K562 (cell line): ENCODE results near the gene FASTK. TPM values are rescaled to one million over a fixed set of nuclear protein-coding genes. Genes with fewer than 3 reads are reported as not detected.

Experiments used
- CHD2 ChIP-seq: IDR thresholded peaks from 2 replicates; pipeline ENCODE4 v1.6.1; 2011; ENCODE audit warnings: low read depth, low read length
- FOXM1 ChIP-seq, 2 experiments: fragments of 450-650 bp in 1 of 2; sonication (generic) in 1 of 2; formaldehyde crosslinking in 1 of 2; IDR thresholded peaks; 2 replicates each; pipeline versions ENCODE4 v1.6.1 to v1.9.0; 2017 to 2022; ENCODE audit warnings: low read depth in 2 of 2, mild to moderate bottlenecking in 2 of 2, missing genetic modification reagents in 1 of 2, moderate library complexity in 1 of 2
- GABPA ChIP-seq: fragments of 200-800 bp; sonication (Bioruptor generic); conservative IDR thresholded peaks from 2 replicates; pipeline ENCODE4 v1.6.1; 2016; ENCODE audit warnings: low read depth, missing genetic modification characterization, missing compliant biosample characterization
- HMGN3 ChIP-seq: IDR thresholded peaks from 2 replicates; pipeline ENCODE4 v1.6.1; 2011; ENCODE audit warnings: borderline replicate concordance, low read depth, mild to moderate bottlenecking, mixed read lengths, low read length; ENCODE audit not compliant: insufficient read length; ENCODE audit errors: extremely low read depth
- NR3C1 ChIP-seq: sonication (generic); formaldehyde crosslinking; IDR thresholded peaks from 2 replicates; pipeline ENCODE4 v1.8.1; 2022; ENCODE audit warnings: missing genetic modification reagents
- ZFP36 ChIP-seq: fragments of 150-350 bp; IDR thresholded peaks from 2 replicates; pipeline ENCODE4 v1.6.1; 2018; ENCODE audit warnings: low read length, low read depth; ENCODE audit not compliant: partially characterized antibody
- ZNF121 ChIP-seq: sonication (generic); formaldehyde crosslinking; conservative IDR thresholded peaks from 2 replicates; pipeline ENCODE4 v1.8.0; 2022; ENCODE audit warnings: missing genetic modification reagents
- polyA plus RNA-seq, 8 experiments: library from polyadenylated mRNA; depleted of rRNA in 4 of 8; stranded (reverse) in 5 of 8; unstranded in 3 of 8; fragments of >200 nt; fragmentation: Nextera tagmentation in 2 of 8; fragmentation: Illumina TruSeq in 1 of 8; extraction: Ambion mirVana in 2 of 8; extraction: Trizol in 1 of 8; gene quantifications; 2 replicates each; pipeline versions ENCODE4 v1.2.1 to v1.2.3, GENCODE V29; 2011 to 2014; ENCODE audit warnings: inconsistent platforms in 1 of 8, missing spikeins in 1 of 8
- total RNA-seq, 7 experiments: library from RNA; depleted of rRNA in 6 of 7; stranded (reverse); fragments of >200 nt in 6 of 7; fragmentation: Illumina TruSeq in 2 of 7; extraction: Trizol in 2 of 7; gene quantifications; 2 replicates each; pipeline versions ENCODE4 v1.2.1 to v1.2.3, GENCODE V29; 2011 to 2021; ENCODE audit warnings: low replicate concordance in 1 of 7
- TF ChIP-seq, protein P1 (sequence below), 2 experiments: IDR thresholded peaks; 2 replicates each; pipeline ENCODE4 v1.6.1; 2011; ENCODE audit warnings: borderline replicate concordance in 1 of 2, control low read depth in 1 of 2, low read depth in 1 of 2, low read length in 1 of 2, mild to moderate bottlenecking in 1 of 2, mixed read lengths in 1 of 2, moderate library complexity in 1 of 2; ENCODE audit not compliant: insufficient read depth in 1 of 2, insufficient read length in 1 of 2, poor library complexity in 1 of 2, severe bottlenecking in 1 of 2; ENCODE audit errors: extremely low read depth in 1 of 2
- TF ChIP-seq, protein P2 (sequence below), 2 experiments: fragments of 450-650 bp in 1 of 2; sonication (generic) in 1 of 2; formaldehyde crosslinking in 1 of 2; IDR thresholded peaks; 2 replicates each; pipeline versions ENCODE4 v1.7.1 to v1.9.0; 2016 to 2022; ENCODE audit warnings: inconsistent platforms in 1 of 2, mild to moderate bottlenecking in 1 of 2, missing genetic modification reagents in 1 of 2

FASTK gene
- total and polyA plus RNA-seq, 9 of the 15 experiments (the other 6 are each of a cell fraction or from before 2014, with no cell fraction given): 0.51 to 150 (median 48.2) TPM

DNA sequence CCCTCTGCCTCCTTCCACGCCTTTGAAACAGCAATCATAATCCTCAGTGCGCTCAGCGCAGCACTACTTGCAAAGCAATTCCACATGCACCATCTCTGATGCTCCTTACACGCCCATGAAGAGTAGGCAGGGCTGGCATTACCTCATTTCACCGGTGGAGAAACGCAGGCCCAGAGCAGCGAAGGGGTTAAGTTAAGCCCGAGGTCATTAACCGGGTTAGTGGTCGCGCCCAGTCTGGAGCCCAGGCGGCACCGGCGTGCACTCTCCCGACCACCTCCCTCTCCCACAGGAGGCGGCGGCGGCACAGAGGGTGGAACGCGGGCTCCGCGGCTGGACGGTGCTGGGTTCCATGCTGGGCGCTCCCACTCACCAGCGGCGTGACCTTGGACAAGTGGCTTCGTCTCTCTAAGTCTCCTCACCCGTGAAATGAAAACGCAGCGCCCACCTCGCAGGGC, 515 bp downstream of the FASTK start (continued):
- TF ChIP-seq, protein P1, sequence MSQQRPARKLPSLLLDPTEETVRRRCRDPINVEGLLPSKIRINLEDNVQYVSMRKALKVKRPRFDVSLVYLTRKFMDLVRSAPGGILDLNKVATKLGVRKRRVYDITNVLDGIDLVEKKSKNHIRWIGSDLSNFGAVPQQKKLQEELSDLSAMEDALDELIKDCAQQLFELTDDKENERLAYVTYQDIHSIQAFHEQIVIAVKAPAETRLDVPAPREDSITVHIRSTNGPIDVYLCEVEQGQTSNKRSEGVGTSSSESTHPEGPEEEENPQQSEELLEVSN (IDR thresholded peaks at IDR 0.05; ENCODE audit: borderline replicate concordance in 1 of 2, extremely low read depth in 1 of 2, insufficient read depth in 1 of 2, insufficient read length in 1 of 2, low read depth in 1 of 2, low read length in 1 of 2, poor library complexity in 1 of 2, severe bottlenecking in 1 of 2): no peak
- no peak for TF ChIP-seq FOXM1 (IDR thresholded peaks at IDR 0.05; ENCODE audit: low read depth)
- TF ChIP-seq FOXM1 (CRISPR knock-in tag; IDR thresholded peaks at IDR 0.05; ENCODE audit: low read depth): peak; percentile 61; the same call in 1 of the 2 replicates
- no peak for TF ChIP-seq ZNF121 (CRISPR knock-in tag)
- TF ChIP-seq GABPA: no peak
- TF ChIP-seq CHD2: no peak
- no peak for TF ChIP-seq HMGN3
- TF ChIP-seq, protein P2, sequence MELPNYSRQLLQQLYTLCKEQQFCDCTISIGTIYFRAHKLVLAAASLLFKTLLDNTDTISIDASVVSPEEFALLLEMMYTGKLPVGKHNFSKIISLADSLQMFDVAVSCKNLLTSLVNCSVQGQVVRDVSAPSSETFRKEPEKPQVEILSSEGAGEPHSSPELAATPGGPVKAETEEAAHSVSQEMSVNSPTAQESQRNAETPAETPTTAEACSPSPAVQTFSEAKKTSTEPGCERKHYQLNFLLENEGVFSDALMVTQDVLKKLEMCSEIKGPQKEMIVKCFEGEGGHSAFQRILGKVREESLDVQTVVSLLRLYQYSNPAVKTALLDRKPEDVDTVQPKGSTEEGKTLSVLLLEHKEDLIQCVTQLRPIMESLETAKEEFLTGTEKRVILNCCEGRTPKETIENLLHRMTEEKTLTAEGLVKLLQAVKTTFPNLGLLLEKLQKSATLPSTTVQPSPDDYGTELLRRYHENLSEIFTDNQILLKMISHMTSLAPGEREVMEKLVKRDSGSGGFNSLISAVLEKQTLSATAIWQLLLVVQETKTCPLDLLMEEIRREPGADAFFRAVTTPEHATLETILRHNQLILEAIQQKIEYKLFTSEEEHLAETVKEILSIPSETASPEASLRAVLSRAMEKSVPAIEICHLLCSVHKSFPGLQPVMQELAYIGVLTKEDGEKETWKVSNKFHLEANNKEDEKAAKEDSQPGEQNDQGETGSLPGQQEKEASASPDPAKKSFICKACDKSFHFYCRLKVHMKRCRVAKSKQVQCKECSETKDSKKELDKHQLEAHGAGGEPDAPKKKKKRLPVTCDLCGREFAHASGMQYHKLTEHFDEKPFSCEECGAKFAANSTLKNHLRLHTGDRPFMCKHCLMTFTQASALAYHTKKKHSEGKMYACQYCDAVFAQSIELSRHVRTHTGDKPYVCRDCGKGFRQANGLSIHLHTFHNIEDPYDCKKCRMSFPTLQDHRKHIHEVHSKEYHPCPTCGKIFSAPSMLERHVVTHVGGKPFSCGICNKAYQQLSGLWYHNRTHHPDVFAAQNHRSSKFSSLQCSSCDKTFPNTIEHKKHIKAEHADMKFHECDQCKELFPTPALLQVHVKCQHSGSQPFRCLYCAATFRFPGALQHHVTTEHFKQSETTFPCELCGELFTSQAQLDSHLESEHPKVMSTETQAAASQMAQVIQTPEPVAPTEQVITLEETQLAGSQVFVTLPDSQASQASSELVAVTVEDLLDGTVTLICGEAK (IDR thresholded peaks at IDR 0.05): 0 out of 2 replicates have a peak, but pooled peaks have one; percentile 42
- TF ChIP-seq, protein P2 (CRISPR knock-in tag; IDR thresholded peaks at IDR 0.05): no peak
- TF ChIP-seq NR3C1 (CRISPR knock-in tag): no peak
- no peak for TF ChIP-seq ZFP36
